ENCODE results near the gene COMMD6.

Gene COMMD6

DNA sequence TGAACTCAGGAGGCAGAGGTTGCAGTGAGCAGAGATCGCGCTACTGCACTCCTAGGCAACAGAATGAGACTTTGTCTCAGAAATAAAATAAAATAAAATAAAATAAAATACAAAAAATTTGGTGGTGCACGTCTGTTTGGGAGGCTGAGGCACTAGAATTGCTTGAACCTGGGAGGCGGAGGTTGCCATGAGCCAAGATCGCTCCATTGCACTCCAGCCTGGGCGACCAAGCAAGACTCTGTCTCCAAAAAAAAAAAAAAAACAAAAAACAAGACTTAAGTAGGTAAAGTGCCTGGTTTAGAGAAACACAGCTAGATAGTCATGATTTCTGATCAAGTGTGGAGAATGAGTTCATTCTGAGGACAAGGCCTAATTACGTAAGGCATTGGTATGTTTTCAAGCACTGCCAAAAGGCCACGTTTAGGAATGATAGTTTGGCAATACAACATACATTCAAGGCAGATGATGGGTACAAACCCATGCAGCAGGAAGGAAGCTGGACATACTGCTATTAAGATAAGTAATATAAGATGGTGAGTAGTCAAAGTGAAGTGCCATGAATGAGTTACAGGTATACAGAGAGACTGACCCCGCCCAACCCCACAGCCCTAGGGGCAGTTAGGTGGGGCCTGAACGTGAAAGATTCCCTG, 7.2 kb upstream of the COMMD6 start:
- Histone ChIP-seq H2BK5ac (ENCODE audit: low read length) (no peak overlapping the region), H3K4me1 (ENCODE audit: control insufficient read depth in 2 of 2, insufficient read depth in 1 of 2, low read depth in 1 of 2, low read length in 2 of 2) (peaks cover 0 to 2% of the 10 kb centered on the region in 2 donors), H3K9ac (ENCODE audit: low read depth, low read length, poor library complexity) (no peak overlapping the region), H3K27me3 (ENCODE audit: control insufficient read depth in 3 of 3, insufficient read depth in 3 of 3, low read depth in 1 of 3, low read length in 3 of 3) (no peaks in the 10 kb centered on the region), H2BK120ac (ENCODE audit: low read depth, low read length) (no peak overlapping the region), H3K14ac (ENCODE audit: low read length) (no peak overlapping the region), H3K36me3 (replicated peaks in 1 of 2; ENCODE audit: control insufficient read depth in 2 of 2, insufficient read depth in 2 of 2, low read length in 2 of 2) (no peaks in the 10 kb centered on the region), H2AFZ (ENCODE audit: low read length) (no peak overlapping the region), H4K8ac (ENCODE audit: low read depth, low read length) (no peak overlapping the region), H3K4me2 (ENCODE audit: insufficient read depth, low read length, poor library complexity, severe bottlenecking) (no peak overlapping the region), H4K91ac (ENCODE audit: low read depth, low read length, poor library complexity) (no peak overlapping the region), H2BK15ac (ENCODE audit: low read length) (no peak overlapping the region), H3K4ac (ENCODE audit: low read length) (no peak overlapping the region), H2BK12ac (ENCODE audit: low read length) (no peak overlapping the region), H3K4me3 (ENCODE audit: low read length in 2 of 2) (no peak overlapping the region), H3K23ac (ENCODE audit: low read depth, low read length, poor library complexity) (no peak overlapping the region), H3K18ac (ENCODE audit: low read length) (no peak overlapping the region), H3K27ac (replicated peaks; ENCODE audit: low read length) (no peak overlapping the region), H2AK5ac (ENCODE audit: low read depth, low read length) (no peak overlapping the region), H3K9me3 (replicated peaks in 1 of 2; ENCODE audit: control insufficient read depth in 2 of 2, insufficient read depth in 1 of 2, low read depth in 1 of 2, low read length in 2 of 2) (no peaks in the 10 kb centered on the region), H3K79me1 (ENCODE audit: low read depth, low read length) (no peaks in the 10 kb centered on the region)
- no peak for DNase-seq (ENCODE audit: low spot score)
- no CpG with 5 or more reads among the region's 10 CpGs for WGBS, 2 donors (ENCODE audit: extremely low coverage in 2 of 2, insufficient read length in 2 of 2, insufficient replicate concordance in 1 of 2)

DNA sequence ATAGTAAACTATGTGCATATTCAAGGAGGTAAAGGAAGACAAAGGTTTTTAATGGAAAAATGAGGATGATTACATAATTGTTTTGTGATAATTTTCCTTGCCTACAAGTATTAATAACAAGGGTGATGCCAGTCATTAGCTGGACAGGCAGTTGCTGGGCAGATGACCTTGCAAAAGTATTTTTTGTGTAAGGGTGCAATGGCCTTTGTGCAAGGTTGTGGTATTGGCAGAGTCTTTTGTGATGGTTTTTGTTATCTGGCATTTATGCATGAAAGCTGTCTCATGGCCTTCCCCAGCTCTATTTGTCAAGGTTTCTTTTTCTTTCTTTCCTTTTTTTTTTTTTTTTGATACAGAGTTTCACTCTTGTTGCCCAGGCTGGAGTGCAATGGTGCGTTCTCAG, 4.3 kb upstream of the COMMD6 start:
- H3K4me1 ChIP-seq (ENCODE audit: control insufficient read depth in 2 of 2, insufficient read depth in 1 of 2, low read depth in 1 of 2, low read length in 2 of 2), result peaks cover 0 to 2% of the 10 kb centered on the region in 2 donors
- H2AFZ ChIP-seq (ENCODE audit: low read length), result no peak overlapping the region
- H3K4ac ChIP-seq (ENCODE audit: low read length), result no peak overlapping the region
- no peak overlapping the region for H3K4me3 ChIP-seq (ENCODE audit: low read length in 2 of 2)
- H2BK15ac ChIP-seq (ENCODE audit: low read length), result no peak overlapping the region
- no peak overlapping the region for H3K4me2 ChIP-seq (ENCODE audit: insufficient read depth, low read length, poor library complexity, severe bottlenecking)
- no CpG with 5 or more reads among the region's 1 CpG for WGBS, 2 donors (ENCODE audit: extremely low coverage in 2 of 2, insufficient read length in 2 of 2, insufficient replicate concordance in 1 of 2)
- no peak overlapping the region for H2BK5ac ChIP-seq (ENCODE audit: low read length)
- no peak for DNase-seq (ENCODE audit: low spot score)
- no peaks in the 10 kb centered on the region for H3K36me3 ChIP-seq (replicated peaks in 1 of 2; ENCODE audit: control insufficient read depth in 2 of 2, insufficient read depth in 2 of 2, low read length in 2 of 2)
- H3K27ac ChIP-seq (replicated peaks; ENCODE audit: low read length), result no peak overlapping the region
- H4K91ac ChIP-seq (ENCODE audit: low read depth, low read length, poor library complexity), result no peak overlapping the region
- H3K18ac ChIP-seq (ENCODE audit: low read length), result no peak overlapping the region
- no peak overlapping the region for H2AK5ac ChIP-seq (ENCODE audit: low read depth, low read length)
- H3K23ac ChIP-seq (ENCODE audit: low read depth, low read length, poor library complexity), result no peak overlapping the region
- no peaks in the 10 kb centered on the region for H3K79me1 ChIP-seq (ENCODE audit: low read depth, low read length)
- no peak overlapping the region for H2BK12ac ChIP-seq (ENCODE audit: low read length)
- no peak overlapping the region for H2BK120ac ChIP-seq (ENCODE audit: low read depth, low read length)
- no peak overlapping the region for H4K8ac ChIP-seq (ENCODE audit: low read depth, low read length)
- no peak overlapping the region for H3K9ac ChIP-seq (ENCODE audit: low read depth, low read length, poor library complexity)
- H3K14ac ChIP-seq (ENCODE audit: low read length), result no peak overlapping the region
- H3K9me3 ChIP-seq (replicated peaks in 1 of 2; ENCODE audit: control insufficient read depth in 2 of 2, insufficient read depth in 1 of 2, low read depth in 1 of 2, low read length in 2 of 2), result no peaks in the 10 kb centered on the region
- H3K27me3 ChIP-seq (ENCODE audit: control insufficient read depth in 3 of 3, insufficient read depth in 3 of 3, low read depth in 1 of 3, low read length in 3 of 3), result no peaks in the 10 kb centered on the region

DNA sequence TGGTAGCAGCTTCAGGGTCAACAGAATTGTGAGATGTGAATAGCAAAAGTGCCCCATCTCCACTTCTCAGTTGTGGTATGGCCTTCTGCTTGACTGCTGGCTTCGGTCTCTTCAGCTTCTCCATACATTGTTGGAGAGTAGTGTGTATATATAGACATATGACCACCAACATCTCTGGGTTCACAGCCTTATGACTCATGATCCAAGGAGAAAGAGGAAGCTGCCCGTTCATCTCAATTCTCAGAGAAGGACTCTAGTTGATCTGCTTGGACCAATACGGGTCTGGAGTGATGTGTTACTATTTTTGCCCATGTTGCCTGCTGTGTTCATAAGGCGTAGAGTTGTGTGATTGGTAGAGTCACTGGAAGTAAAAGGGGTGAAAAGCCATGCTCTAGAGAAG, 3.6 kb upstream of the COMMD6 start:
- Histone ChIP-seq H2AFZ (ENCODE audit: low read length) (no peak overlapping the region), H4K91ac (ENCODE audit: low read depth, low read length, poor library complexity) (no peak overlapping the region), H3K23ac (ENCODE audit: low read depth, low read length, poor library complexity) (no peak overlapping the region), H3K27ac (replicated peaks; ENCODE audit: low read length) (no peak overlapping the region), H3K4me3 (ENCODE audit: low read length in 2 of 2) (no peak overlapping the region), H3K9ac (ENCODE audit: low read depth, low read length, poor library complexity) (no peak overlapping the region), H3K18ac (ENCODE audit: low read length) (no peak overlapping the region), H2BK15ac (ENCODE audit: low read length) (no peak overlapping the region), H3K9me3 (replicated peaks in 1 of 2; ENCODE audit: control insufficient read depth in 2 of 2, insufficient read depth in 1 of 2, low read depth in 1 of 2, low read length in 2 of 2) (no peaks in the 10 kb centered on the region), H3K4ac (ENCODE audit: low read length) (no peak overlapping the region), H3K4me1 (ENCODE audit: control insufficient read depth in 2 of 2, insufficient read depth in 1 of 2, low read depth in 1 of 2, low read length in 2 of 2) (peaks cover 2 to 3% of the 10 kb centered on the region in 2 donors), H2AK5ac (ENCODE audit: low read depth, low read length) (no peak overlapping the region), H3K79me1 (ENCODE audit: low read depth, low read length) (no peaks in the 10 kb centered on the region), H2BK12ac (ENCODE audit: low read length) (no peak overlapping the region), H4K8ac (ENCODE audit: low read depth, low read length) (no peak overlapping the region), H2BK5ac (ENCODE audit: low read length) (no peak overlapping the region), H2BK120ac (ENCODE audit: low read depth, low read length) (no peak overlapping the region), H3K36me3 (replicated peaks in 1 of 2; ENCODE audit: control insufficient read depth in 2 of 2, insufficient read depth in 2 of 2, low read length in 2 of 2) (peaks cover 0 to 2% of the 10 kb centered on the region in 2 donors), H3K4me2 (ENCODE audit: insufficient read depth, low read length, poor library complexity, severe bottlenecking) (no peak overlapping the region), H3K27me3 (ENCODE audit: control insufficient read depth in 3 of 3, insufficient read depth in 3 of 3, low read depth in 1 of 3, low read length in 3 of 3) (no peaks in the 10 kb centered on the region), H3K14ac (ENCODE audit: low read length) (no peak overlapping the region)
- DNase-seq (ENCODE audit: low spot score), result no peak
- whole genome bisulfite sequencing, 2 donors (ENCODE audit: extremely low coverage in 2 of 2, insufficient read length in 2 of 2, insufficient replicate concordance in 1 of 2), result no CpG with 5 or more reads among the region's 4 CpGs

DNA sequence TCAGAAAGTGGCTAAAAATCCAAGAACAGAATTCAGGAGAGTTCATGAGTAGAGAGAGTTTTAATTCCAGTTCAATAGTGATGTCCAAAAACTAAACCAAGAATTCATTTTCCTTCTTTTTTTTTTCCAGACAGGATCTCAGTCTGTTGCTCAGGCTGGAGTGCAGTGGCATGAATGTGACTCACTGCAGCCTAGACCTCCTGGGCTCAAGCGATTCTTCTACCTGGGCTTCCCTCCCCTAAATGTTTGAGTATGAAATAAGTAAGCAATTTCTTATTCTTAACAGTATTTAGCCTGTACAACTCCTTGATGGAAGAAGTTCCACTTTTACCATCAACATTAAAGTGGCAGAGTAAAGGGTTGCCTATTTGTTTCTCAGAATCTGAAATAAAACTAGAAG, 3.8 kb downstream of the COMMD6 start:
- Histone ChIP-seq H3K4me3 (ENCODE audit: low read length in 2 of 2) (no peak overlapping the region), H3K27ac (replicated peaks; ENCODE audit: low read length) (no peak overlapping the region), H3K79me1 (ENCODE audit: low read depth, low read length) (no peaks in the 10 kb centered on the region), H4K91ac (ENCODE audit: low read depth, low read length, poor library complexity) (no peak overlapping the region), H2AFZ (ENCODE audit: low read length) (no peak overlapping the region), H3K4ac (ENCODE audit: low read length) (no peak overlapping the region), H2BK5ac (ENCODE audit: low read length) (no peak overlapping the region), H2BK12ac (ENCODE audit: low read length) (no peak overlapping the region), H2AK5ac (ENCODE audit: low read depth, low read length) (no peak overlapping the region), H3K18ac (ENCODE audit: low read length) (no peak overlapping the region), H3K4me1 (ENCODE audit: control insufficient read depth in 2 of 2, insufficient read depth in 1 of 2, low read depth in 1 of 2, low read length in 2 of 2) (peaks cover 0 to 3% of the 10 kb centered on the region in 2 donors), H3K9ac (ENCODE audit: low read depth, low read length, poor library complexity) (no peak overlapping the region), H2BK120ac (ENCODE audit: low read depth, low read length) (no peak overlapping the region), H3K36me3 (replicated peaks in 1 of 2; ENCODE audit: control insufficient read depth in 2 of 2, insufficient read depth in 2 of 2, low read length in 2 of 2) (peaks cover 6 to 53% of the 10 kb centered on the region in 2 donors), H4K8ac (ENCODE audit: low read depth, low read length) (no peak overlapping the region), H3K23ac (ENCODE audit: low read depth, low read length, poor library complexity) (no peak overlapping the region), H2BK15ac (ENCODE audit: low read length) (no peak overlapping the region), H3K14ac (ENCODE audit: low read length) (no peak overlapping the region), H3K9me3 (replicated peaks in 1 of 2; ENCODE audit: control insufficient read depth in 2 of 2, insufficient read depth in 1 of 2, low read depth in 1 of 2, low read length in 2 of 2) (no peaks in the 10 kb centered on the region), H3K4me2 (ENCODE audit: insufficient read depth, low read length, poor library complexity, severe bottlenecking) (no peak overlapping the region), H3K27me3 (ENCODE audit: control insufficient read depth in 3 of 3, insufficient read depth in 3 of 3, low read depth in 1 of 3, low read length in 3 of 3) (peaks cover 0 to 2% (median 0%) of the 10 kb centered on the region in 3 experiments)
- no CpG with 5 or more reads among the region's 1 CpG for WGBS, 2 donors (ENCODE audit: extremely low coverage in 2 of 2, insufficient read length in 2 of 2, insufficient replicate concordance in 1 of 2)
- DNase-seq (ENCODE audit: low spot score), result no peak

All from neuronal stem cell (in vitro differentiated cells).